ENCODE measurements around the gene TMEM213. TPM values are rescaled to one million over a fixed set of nuclear protein-coding genes. Genes with fewer than 3 reads are reported as not detected.

The TMEM213 gene, protein sequence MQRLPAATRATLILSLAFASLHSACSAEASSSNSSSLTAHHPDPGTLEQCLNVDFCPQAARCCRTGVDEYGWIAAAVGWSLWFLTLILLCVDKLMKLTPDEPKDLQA
- total RNA-seq (2021; ENCODE audit: unreplicated experiment) (not detected), Bru-seq, nascent RNA (not detected), BruChase-seq, experiment 1, labeled RNA remaining after a 2-hour chase (not detected), BruChase-seq, experiment 2, labeled RNA remaining after a 6-hour chase (not detected)
- not detected for polyA plus RNA-seq (2012; ENCODE audit: insufficient read length)
- long read RNA-seq = 0 reads

- ATAC-seq = no peak
- CTCF ChIA-PET = interaction anchor here (0.6 kb wide), 2 partner anchors 8 to 219 kb away, joined by 4 read pairs; no protein-coding TSS in a partner anchor
Observed at GRCh38 chr7:138797715-138798320, at the start of gene TMEM213, which contains the start of gene ATP6V0A4. TSS of gene TMEM213 (plus strand) at chr7:138797994. CDS start at chr7:138798105, 111 bp downstream. TSS of gene ATP6V0A4 (minus strand) at chr7:138798196. CDS start at chr7:138771247, 26,949 bp downstream.

DNA sequence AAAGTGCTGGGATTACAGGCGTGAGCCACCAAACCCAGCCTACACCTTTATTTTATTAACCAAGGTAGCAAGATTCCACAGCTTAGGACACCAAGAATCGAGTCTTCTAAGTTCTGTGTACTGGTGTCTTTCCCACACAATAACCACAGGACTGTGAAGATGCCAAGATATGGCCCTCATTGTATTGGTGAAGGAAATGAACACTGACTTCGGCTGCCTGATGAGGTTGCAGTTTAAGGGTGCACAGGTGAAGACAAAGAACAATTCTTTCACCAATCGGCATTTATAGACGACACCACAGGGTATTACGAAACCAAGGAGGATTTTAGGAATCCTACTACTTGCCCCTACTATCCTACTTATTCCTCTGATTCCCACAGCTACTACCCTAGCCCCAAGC lies 49.1 kb upstream of the TMEM213 start:
- Histone ChIP-seq H3K36me3 (ENCODE audit: control insufficient read depth, insufficient read depth, low read length) (no peaks in the 10 kb centered on the region), H3K9me3 (ENCODE audit: control insufficient read depth, insufficient read depth, low read depth, low read length) (no peaks in the 10 kb centered on the region), H3K27me3 (ENCODE audit: control insufficient read depth, insufficient read depth, low read length) (no peaks in the 10 kb centered on the region), H3K4me3 (ENCODE audit: low read depth in 2 of 2, low read length in 2 of 2) (no peak overlapping the region), H3K4me1 (ENCODE audit: control insufficient read depth, insufficient read depth, low read length) (peaks cover 8% of the 10 kb centered on the region), H3K27ac (ENCODE audit: low read length) (no peak overlapping the region)
- TF ChIP-seq CTCF (IDR thresholded peaks at IDR 0.05) (no peak), TCF7L2 (IDR thresholded peaks at IDR 0.05; ENCODE audit: low read depth, low read length) (no peak), POLR2AphosphoS5 (IDR thresholded peaks at IDR 0.05; ENCODE audit: low read depth, low read length) (no peak), SIN3A (IDR thresholded peaks at IDR 0.05; ENCODE audit: borderline replicate concordance, insufficient read depth, low read depth, low read length) (no peak)
- TF ChIP-seq, protein P1, sequence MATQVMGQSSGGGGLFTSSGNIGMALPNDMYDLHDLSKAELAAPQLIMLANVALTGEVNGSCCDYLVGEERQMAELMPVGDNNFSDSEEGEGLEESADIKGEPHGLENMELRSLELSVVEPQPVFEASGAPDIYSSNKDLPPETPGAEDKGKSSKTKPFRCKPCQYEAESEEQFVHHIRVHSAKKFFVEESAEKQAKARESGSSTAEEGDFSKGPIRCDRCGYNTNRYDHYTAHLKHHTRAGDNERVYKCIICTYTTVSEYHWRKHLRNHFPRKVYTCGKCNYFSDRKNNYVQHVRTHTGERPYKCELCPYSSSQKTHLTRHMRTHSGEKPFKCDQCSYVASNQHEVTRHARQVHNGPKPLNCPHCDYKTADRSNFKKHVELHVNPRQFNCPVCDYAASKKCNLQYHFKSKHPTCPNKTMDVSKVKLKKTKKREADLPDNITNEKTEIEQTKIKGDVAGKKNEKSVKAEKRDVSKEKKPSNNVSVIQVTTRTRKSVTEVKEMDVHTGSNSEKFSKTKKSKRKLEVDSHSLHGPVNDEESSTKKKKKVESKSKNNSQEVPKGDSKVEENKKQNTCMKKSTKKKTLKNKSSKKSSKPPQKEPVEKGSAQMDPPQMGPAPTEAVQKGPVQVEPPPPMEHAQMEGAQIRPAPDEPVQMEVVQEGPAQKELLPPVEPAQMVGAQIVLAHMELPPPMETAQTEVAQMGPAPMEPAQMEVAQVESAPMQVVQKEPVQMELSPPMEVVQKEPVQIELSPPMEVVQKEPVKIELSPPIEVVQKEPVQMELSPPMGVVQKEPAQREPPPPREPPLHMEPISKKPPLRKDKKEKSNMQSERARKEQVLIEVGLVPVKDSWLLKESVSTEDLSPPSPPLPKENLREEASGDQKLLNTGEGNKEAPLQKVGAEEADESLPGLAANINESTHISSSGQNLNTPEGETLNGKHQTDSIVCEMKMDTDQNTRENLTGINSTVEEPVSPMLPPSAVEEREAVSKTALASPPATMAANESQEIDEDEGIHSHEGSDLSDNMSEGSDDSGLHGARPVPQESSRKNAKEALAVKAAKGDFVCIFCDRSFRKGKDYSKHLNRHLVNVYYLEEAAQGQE (IDR thresholded peaks at IDR 0.05; ENCODE audit: insufficient read depth in 1 of 2, low read depth in 2 of 2, low read length in 1 of 2) = no peak
- in situ Hi-C loops (cut with HindIII; ENCODE audit: low pct_unique_long_range_greater_than_20kb, low sequenced_read_pairs) = no loop called here
- no TSS peak for BruUV-seq (replicated peaks)
- CTCF ChIA-PET = interaction anchor here (0.6 kb wide), 1 partner anchor 19 kb away, joined by 3 read pairs; no protein-coding TSS in a partner anchor
- ATAC-seq = no peak
- POLR2A ChIA-PET = no interaction called here
- DNase-seq (ENCODE audit: low read depth, low spot score) = no peak
- intact Hi-C loops (cut with micrococcal nuclease; ENCODE audit: unreplicated experiment) = no loop called here

More at GRCh38 chr7:138797715-138798320, at the start of gene TMEM213, which contains the start of gene ATP6V0A4:
- in situ Hi-C loops (cut with HindIII; ENCODE audit: low pct_unique_long_range_greater_than_20kb, low sequenced_read_pairs) (no loop called here), intact Hi-C loops (cut with micrococcal nuclease; ENCODE audit: unreplicated experiment) (no loop called here)
- TF ChIP-seq TCF7L2 (IDR thresholded peaks at IDR 0.05; ENCODE audit: low read depth, low read length) (no peak), CTCF (IDR thresholded peaks at IDR 0.05) (no peak), SIN3A (IDR thresholded peaks at IDR 0.05; ENCODE audit: borderline replicate concordance, insufficient read depth, low read depth, low read length) (no peak), POLR2AphosphoS5 (IDR thresholded peaks at IDR 0.05; ENCODE audit: low read depth, low read length) (no peak)
- TF ChIP-seq, protein P1 (IDR thresholded peaks at IDR 0.05; ENCODE audit: insufficient read depth in 1 of 2, low read depth in 2 of 2, low read length in 1 of 2) = no peak
- H3K9me3 ChIP-seq (ENCODE audit: control insufficient read depth, insufficient read depth, low read depth, low read length) = no peaks in the 10 kb centered on the region
- no peak within 1 kb of the TSS for H3K27ac ChIP-seq (ENCODE audit: low read length)
- H3K4me1 ChIP-seq (ENCODE audit: control insufficient read depth, insufficient read depth, low read length) = no peaks in the 10 kb centered on the region
- BruUV-seq (replicated peaks) = no TSS peak
- DNase-seq (ENCODE audit: low read depth, low spot score) = no peak
- no peaks in the 10 kb centered on the region for H3K27me3 ChIP-seq (ENCODE audit: control insufficient read depth, insufficient read depth, low read length)
- no peaks in the 10 kb centered on the region for H3K36me3 ChIP-seq (ENCODE audit: control insufficient read depth, insufficient read depth, low read length)
- H3K4me3 ChIP-seq (ENCODE audit: low read depth in 2 of 2, low read length in 2 of 2) = no peak within 1 kb of the TSS
- POLR2A ChIA-PET = no interaction called here
